ENCODE measurements around the gene SLC6A13.
"Not testable (repeated sequence)": the region's sequence is repeated elsewhere in the genome, so short reads cannot be mapped to it uniquely, and the experiment has no call there.

SLC6A13 gene

DNA sequence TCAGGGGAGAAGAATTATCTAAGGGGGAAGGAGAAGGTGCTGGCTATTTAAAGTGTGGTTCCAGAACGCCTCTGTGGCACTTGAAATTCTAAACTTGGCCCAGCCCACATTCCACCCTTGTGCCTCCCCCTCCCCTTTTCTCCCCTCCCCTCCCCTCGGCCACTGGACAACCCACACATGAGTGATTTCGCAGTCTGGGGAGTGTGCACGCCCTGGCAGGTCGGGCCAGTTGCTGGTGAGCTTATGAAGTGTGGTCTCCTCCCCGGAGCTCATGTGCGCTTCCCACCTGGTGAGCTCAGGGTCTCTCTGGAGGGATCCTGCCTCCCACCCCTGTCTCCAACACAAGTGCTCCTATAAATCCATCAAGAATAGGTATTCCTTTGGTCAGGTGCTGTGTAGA lies at the start of gene SLC6A13:
SLC6A13 (minus strand) TSS at position 20 of the 400 bp plus-strand sequence. CDS start 2,784 bp downstream, outside the sequence.
- H3K36me3 ChIP-seq (replicated peaks) = no peaks in the 10 kb centered on the region
- H3K4me3 ChIP-seq (ENCODE audit: low read depth, low read length) = no peak within 1 kb of the TSS
- no peaks in the 10 kb centered on the region for H3K27me3 ChIP-seq (replicated peaks)
- no peak within 1 kb of the TSS for H3K27ac ChIP-seq
- DNase-seq = no peak
- TF ChIP-seq CTCF (IDR thresholded peaks at IDR 0.05; ENCODE audit: low read depth, low read length, missing control alignments) = no peak
- in situ Hi-C loops (cut with HindIII; ENCODE audit: low pct_ligation_motif_present, low sequenced_read_pairs) = no loop called here

- DNase-seq = no peak
- H3K27ac ChIP-seq = no peak overlapping the region
- no peaks in the 10 kb centered on the region for H3K27me3 ChIP-seq (replicated peaks)
- in situ Hi-C loops (cut with HindIII; ENCODE audit: low pct_ligation_motif_present, low sequenced_read_pairs) = no loop called here
- peaks cover 77% of the 10 kb centered on the region for H3K36me3 ChIP-seq (replicated peaks)
- no peak for TF ChIP-seq CTCF (IDR thresholded peaks at IDR 0.05; ENCODE audit: low read depth, low read length, missing control alignments)
- H3K4me3 ChIP-seq (ENCODE audit: low read depth, low read length) = no peak overlapping the region
Observed at GRCh38 chr12:308511-308910, 45.9 kb upstream of the SLC6A13 start.

DNA sequence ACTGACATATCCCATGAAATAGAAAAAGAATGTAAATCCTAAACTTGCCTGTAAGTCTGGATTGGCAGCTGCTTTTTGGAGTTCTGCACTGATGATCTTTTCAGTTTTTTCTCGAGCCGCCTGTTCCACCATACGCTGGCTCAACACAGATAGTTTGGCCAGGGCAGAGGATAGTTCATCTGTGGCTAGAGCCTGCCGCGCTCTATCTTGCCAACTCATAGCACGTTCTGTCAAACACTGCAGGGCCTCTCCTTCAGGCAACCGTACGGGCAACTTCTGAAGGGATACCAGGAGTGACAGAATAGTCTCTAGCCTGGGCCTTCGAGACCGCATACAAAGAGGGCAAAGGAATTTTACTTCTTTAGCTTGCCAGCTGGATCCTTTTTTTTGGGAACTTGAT lies 44.8 kb upstream of the SLC6A13 start:
- H3K4me3 ChIP-seq (ENCODE audit: low read depth, low read length) = no peak overlapping the region
- H3K36me3 ChIP-seq (replicated peaks) = peaks cover 76% of the 10 kb centered on the region
- no peak overlapping the region for H3K27ac ChIP-seq
- no peaks in the 10 kb centered on the region for H3K27me3 ChIP-seq (replicated peaks)
- no peak for DNase-seq
- in situ Hi-C loops (cut with HindIII; ENCODE audit: low pct_ligation_motif_present, low sequenced_read_pairs) = no loop called here
- TF ChIP-seq CTCF (IDR thresholded peaks at IDR 0.05; ENCODE audit: low read depth, low read length, missing control alignments) = no peak

DNA sequence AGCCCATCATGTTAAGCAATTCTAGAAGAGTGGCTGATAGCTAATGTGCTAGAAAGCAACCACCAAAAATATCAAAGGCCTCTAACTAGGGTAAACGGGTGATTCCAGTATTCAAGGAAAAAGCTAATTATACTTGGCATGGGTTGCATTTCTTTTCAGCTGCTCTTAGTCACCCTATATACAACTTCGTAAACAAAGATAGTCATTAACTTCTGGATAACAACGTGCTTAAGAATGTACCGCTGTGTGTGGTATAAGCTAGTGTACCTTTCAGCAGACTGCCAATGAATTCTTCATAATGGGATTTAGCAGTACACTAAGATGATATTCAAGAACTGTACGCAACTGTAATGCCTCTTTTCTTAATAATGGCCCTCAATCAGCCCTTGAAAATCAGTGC lies 42.2 kb upstream of the SLC6A13 start:
- no peak for TF ChIP-seq CTCF (IDR thresholded peaks at IDR 0.05; ENCODE audit: low read depth, low read length, missing control alignments)
- in situ Hi-C loops (cut with HindIII; ENCODE audit: low pct_ligation_motif_present, low sequenced_read_pairs) = no loop called here
- no peak overlapping the region for H3K27ac ChIP-seq
- DNase-seq = no peak
- no peaks in the 10 kb centered on the region for H3K27me3 ChIP-seq (replicated peaks)
- peaks cover 51% of the 10 kb centered on the region for H3K36me3 ChIP-seq (replicated peaks)
- H3K4me3 ChIP-seq (ENCODE audit: low read depth, low read length) = no peak overlapping the region

GRCh38 chr12:302766-303165 lies 40.1 kb upstream of the SLC6A13 start:
- H3K27ac ChIP-seq; H3K27me3 ChIP-seq (replicated peaks); in situ Hi-C loops (cut with HindIII; ENCODE audit: low pct_ligation_motif_present, low sequenced_read_pairs); DNase-seq; H3K4me3 ChIP-seq (ENCODE audit: low read depth, low read length): not testable (repeated sequence)
- peaks cover 34% of the 10 kb centered on the region for H3K36me3 ChIP-seq (replicated peaks)

DNA sequence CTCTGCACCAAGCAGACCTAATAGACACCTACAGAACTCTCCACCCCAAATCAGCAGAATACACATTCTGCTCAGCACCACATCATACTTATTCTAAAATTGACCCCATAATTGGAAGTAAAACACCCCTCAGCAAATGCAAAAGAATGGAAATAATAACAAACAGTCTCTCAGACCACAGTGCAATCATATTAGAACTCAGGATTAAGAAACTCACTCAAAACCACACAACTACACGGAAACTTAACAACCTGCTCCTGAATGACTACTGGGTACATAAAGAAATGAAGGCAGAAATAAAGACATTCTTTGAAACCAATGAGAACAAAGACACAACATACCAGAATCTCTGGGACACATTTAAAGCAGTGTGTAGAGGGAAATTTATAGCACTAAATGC lies 37.5 kb upstream of the SLC6A13 start:
- DNase-seq; H3K4me3 ChIP-seq (ENCODE audit: low read depth, low read length); H3K27me3 ChIP-seq (replicated peaks); in situ Hi-C loops (cut with HindIII; ENCODE audit: low pct_ligation_motif_present, low sequenced_read_pairs); H3K27ac ChIP-seq: not testable (repeated sequence)
- peaks cover 25% of the 10 kb centered on the region for H3K36me3 ChIP-seq (replicated peaks)

DNA sequence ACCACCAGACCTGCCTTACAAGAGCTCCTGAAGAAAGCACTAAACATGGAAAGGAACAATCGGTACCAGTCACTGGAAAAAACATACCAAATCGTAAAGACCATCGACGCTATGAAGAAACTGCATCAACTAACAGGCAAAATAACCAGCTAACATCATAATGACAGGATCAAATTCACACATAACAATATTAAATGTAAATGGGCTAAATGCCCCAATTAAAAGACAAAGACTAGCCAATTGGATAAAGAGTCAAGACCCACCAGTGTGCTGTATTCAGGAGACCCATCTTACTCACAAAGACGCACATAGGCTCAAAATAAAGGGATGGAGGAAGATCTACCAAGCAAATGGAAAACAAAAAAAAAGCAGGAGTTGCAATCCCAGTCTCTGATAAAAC lies 36.9 kb upstream of the SLC6A13 start:
- H3K27ac ChIP-seq; H3K27me3 ChIP-seq (replicated peaks); H3K4me3 ChIP-seq (ENCODE audit: low read depth, low read length); in situ Hi-C loops (cut with HindIII; ENCODE audit: low pct_ligation_motif_present, low sequenced_read_pairs); DNase-seq: not testable (repeated sequence)
- peaks cover 25% of the 10 kb centered on the region for H3K36me3 ChIP-seq (replicated peaks)

DNA sequence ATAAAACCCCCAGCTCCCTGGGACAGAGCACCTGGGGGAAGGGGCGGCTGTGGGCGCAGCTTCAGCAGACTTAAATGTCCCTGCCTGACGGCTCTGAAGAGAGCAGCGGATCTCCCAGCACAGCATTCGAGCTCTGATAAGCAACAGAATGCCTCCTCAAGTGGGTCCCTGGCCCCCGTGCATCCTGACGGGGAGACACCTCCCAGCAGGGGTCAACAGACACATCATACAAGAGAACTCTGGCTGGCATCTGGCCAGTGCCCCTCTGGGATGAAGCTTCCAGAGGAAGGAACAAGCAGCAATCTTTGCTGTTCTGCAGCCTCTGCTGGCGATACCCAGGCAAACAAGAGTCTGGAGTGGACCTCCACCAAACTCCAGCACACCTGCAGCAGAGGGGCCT lies 35.4 kb upstream of the SLC6A13 start:
- H3K27me3 ChIP-seq (replicated peaks); H3K27ac ChIP-seq; in situ Hi-C loops (cut with HindIII; ENCODE audit: low pct_ligation_motif_present, low sequenced_read_pairs); DNase-seq; H3K4me3 ChIP-seq (ENCODE audit: low read depth, low read length): not testable (repeated sequence)
- peaks cover 25% of the 10 kb centered on the region for H3K36me3 ChIP-seq (replicated peaks)

Data from brain microvascular endothelial cell (primary cell).